ENCODE measurements around the gene RAD51B. TPM values are rescaled to one million over a fixed set of nuclear protein-coding genes. Genes with fewer than 3 reads are reported as not detected.

The RAD51B gene
- total and polyA plus RNA-seq, 2 of the 13 experiments (the other 11 are each of a cell fraction or from before 2014, with no cell fraction given): 7.0 to 9.5 TPM

- intact Hi-C loops (cut with micrococcal nuclease; ENCODE audit: unreplicated experiment): no loop called here
- TF ChIP-seq ZNF674 (CRISPR knock-in tag; IDR thresholded peaks at IDR 0.05; ENCODE audit: low read depth) (no peak), ZNF33B (CRISPR knock-in tag; IDR thresholded peaks at IDR 0.05) (no peak), ZHX2 (IDR thresholded peaks at IDR 0.05; ENCODE audit: low read depth) (no peak), ZHX2 (CRISPR knock-in tag; IDR thresholded peaks at IDR 0.05; ENCODE audit: borderline replicate concordance) (no peak), ZNF564 (CRISPR knock-in tag; IDR thresholded peaks at IDR 0.05) (no peak), KMT2A (CRISPR knock-in tag; IDR thresholded peaks at IDR 0.05) (no peak), RFX1 (IDR thresholded peaks at IDR 0.05) (no peak), ZFP36L2 (CRISPR knock-in tag; IDR thresholded peaks at IDR 0.05) (no peak), ZSCAN25 (CRISPR knock-in tag; IDR thresholded peaks at IDR 0.05) (no peak), HNF1A (IDR thresholded peaks at IDR 0.05; ENCODE audit: low read depth) (no peak), HNF1A (CRISPR knock-in tag; IDR thresholded peaks at IDR 0.05; ENCODE audit: borderline replicate concordance) (no peak), PAWR (CRISPR knock-in tag; IDR thresholded peaks at IDR 0.05; ENCODE audit: borderline replicate concordance) (no peak)
- FAIRE-seq: no peak
- no TSS peak for BruUV-seq (replicated peaks)
- H3K27me3 ChIP-seq (ENCODE audit: control insufficient read depth in 1 of 2, insufficient read depth in 2 of 2, low read length in 2 of 2): no peaks in the 10 kb centered on the region
- no peak overlapping the region for H2AFZ ChIP-seq (ENCODE audit: low read length)
- no peak for DNase-seq (ENCODE audit: low spot score)
- H3K9me3 ChIP-seq (ENCODE audit: low read length): no peaks in the 10 kb centered on the region
- no peak overlapping the region for H3K9ac ChIP-seq (ENCODE audit: insufficient read depth, low read depth, low read length)
- ATAC-seq: no peak
- H4K20me1 ChIP-seq (ENCODE audit: insufficient read depth, low read length): no peaks in the 10 kb centered on the region
- in situ Hi-C loops (cut with HindIII; ENCODE audit: extremely low pct_ligation_motif_present, low pct_unique_long_range_greater_than_20kb): no loop called here
- WGBS (ENCODE audit: low lambda C conversion rate): 83% methylated on average over 9 of the region's 9 CpGs
- no peaks in the 10 kb centered on the region for H3K36me3 ChIP-seq (replicated peaks in 1 of 2; ENCODE audit: control insufficient read depth in 1 of 2, insufficient read depth in 2 of 2, low read length in 2 of 2)
- ChIA-PET CTCF (ENCODE audit: low intra/inter-chr PET ratio, low total read pairs) (no interaction called here), POLR2A (no interaction called here)
- H3K79me2 ChIP-seq (ENCODE audit: insufficient read depth, low read length): no peaks in the 10 kb centered on the region
- no peaks in the 10 kb centered on the region for H3K4me1 ChIP-seq (ENCODE audit: insufficient read depth, low read length)
- no peak overlapping the region for H3K27ac ChIP-seq (ENCODE audit: extremely low read length, insufficient read depth, low read length)
- no peak overlapping the region for H3K4me3 ChIP-seq (replicated peaks in 1 of 3; ENCODE audit: insufficient read depth in 1 of 3, low read depth in 2 of 3, low read length in 3 of 3)
- no peak overlapping the region for H3K4me2 ChIP-seq (ENCODE audit: low read depth, low read length)
These were observed 673.8 kb downstream of the RAD51B start for GRCh38 chr14:68493152-68493911.

Measured in HepG2 (cell line).